A673 (cell line): ENCODE results near the gene SIGLEC7. TPM values are rescaled to one million over a fixed set of nuclear protein-coding genes. Genes with fewer than 3 reads are reported as not detected.
"Not testable (repeated sequence)": the region's sequence is repeated elsewhere in the genome, so short reads cannot be mapped to it uniquely, and the experiment has no call there.

Experiments used
- BruUV-seq: library from RNA; stranded (reverse); fragments of 400-500 nt; replicated peaks from 2 replicates; lab custom pipeline; 2021; lab: Mats Ljungman, UMichigan
- CTCF ChIA-PET: fragments of 300-600 bp; sonication (Branson Sonifier 250); formaldehyde crosslinking; loops from one replicate; lab custom pipeline; 2022; ENCODE audit warnings: antibody characterized with exemption; lab: Charles Lee
- POLR2A ChIA-PET: fragments of 300-600 bp; sonication (Branson Sonifier 250); formaldehyde crosslinking; loops from one replicate; lab custom pipeline; 2022; ENCODE audit warnings: antibody characterized with exemption; ENCODE audit not compliant: low non-redundant PET; lab: Charles Lee
- DNase-seq: peaks from one replicate; pipeline ENCODE4 v3.0.0-alpha.2; 2015; ENCODE audit warnings: low spot score
- H3K27ac ChIP-seq: fragments of 200-600 bp; sonication (generic); 2 replicates; pipeline ENCODE4 v1.5.1; 2016; ENCODE audit warnings: mixed run types, low read depth, mild to moderate bottlenecking, mixed read lengths, antibody characterized with exemption, low read length; ENCODE audit not compliant: poor library complexity, severe bottlenecking
- H3K27me3 ChIP-seq: fragments of 200-600 bp; sonication (generic); replicated peaks from 2 replicates; pipeline ENCODE4 v1.6.1; 2017; ENCODE audit warnings: mixed run types, low read depth, mild to moderate bottlenecking, mixed read lengths, antibody characterized with exemption, low read length; ENCODE audit not compliant: insufficient read depth, poor library complexity
- H3K36me3 ChIP-seq: fragments of 200-600 bp; sonication (generic); 2 replicates; pipeline ENCODE4 v1.6.1; 2016; ENCODE audit warnings: mixed run types, mild to moderate bottlenecking, mixed read lengths, antibody characterized with exemption, low read length; ENCODE audit not compliant: insufficient read depth, poor library complexity, severe bottlenecking
- H3K4me1 ChIP-seq: fragments of 200-600 bp; sonication (generic); 2 replicates; pipeline ENCODE4 v1.6.1; 2017; ENCODE audit warnings: mixed run types, mild to moderate bottlenecking, mixed read lengths, antibody characterized with exemption, low read length; ENCODE audit not compliant: insufficient read depth, poor library complexity, severe bottlenecking
- H3K4me3 ChIP-seq: fragments of 200-600 bp; sonication (generic); 2 replicates; pipeline ENCODE4 v1.5.1; 2016; ENCODE audit warnings: low read depth, mixed run types, mild to moderate bottlenecking, mixed read lengths, low read length; ENCODE audit not compliant: poor library complexity, severe bottlenecking
- H3K9me3 ChIP-seq: fragments of 200-600 bp; sonication (generic); 2 replicates; pipeline ENCODE4 v1.6.1; 2016; ENCODE audit warnings: mixed run types, low read depth, mild to moderate bottlenecking, mixed read lengths, antibody characterized with exemption, low read length; ENCODE audit not compliant: poor library complexity, severe bottlenecking
- CTCF ChIP-seq: fragments of 300-800, 200-600 bp; sonication (generic); conservative IDR thresholded peaks from 2 replicates; pipeline ENCODE4 v1.5.1; 2017; ENCODE audit warnings: low read depth, mild to moderate bottlenecking, antibody characterized with exemption, low read length, moderate library complexity, mixed read lengths
- EZH2 ChIP-seq: fragments of 200-600 bp; sonication (generic); IDR thresholded peaks from 2 replicates; pipeline ENCODE4 v1.6.1; 2017; ENCODE audit warnings: borderline replicate concordance, low read depth, mild to moderate bottlenecking, mixed read lengths, antibody characterized with exemption, low read length; ENCODE audit not compliant: poor library complexity, severe bottlenecking
- intact Hi-C: fragments of 100-400 bp; cut with micrococcal nuclease; formaldehyde crosslinking; loops from one replicate; pipeline ENCODE4 v1.10.0; 2022; ENCODE audit not compliant: unreplicated experiment
- total RNA-seq: library from RNA; stranded (reverse); gene quantifications from 2 replicates; pipeline ENCODE4 v1.2.3, GENCODE V29; 2021

SIGLEC7 gene
- total RNA-seq, 1 experiment from 2014 or later, result not detected

DNA sequence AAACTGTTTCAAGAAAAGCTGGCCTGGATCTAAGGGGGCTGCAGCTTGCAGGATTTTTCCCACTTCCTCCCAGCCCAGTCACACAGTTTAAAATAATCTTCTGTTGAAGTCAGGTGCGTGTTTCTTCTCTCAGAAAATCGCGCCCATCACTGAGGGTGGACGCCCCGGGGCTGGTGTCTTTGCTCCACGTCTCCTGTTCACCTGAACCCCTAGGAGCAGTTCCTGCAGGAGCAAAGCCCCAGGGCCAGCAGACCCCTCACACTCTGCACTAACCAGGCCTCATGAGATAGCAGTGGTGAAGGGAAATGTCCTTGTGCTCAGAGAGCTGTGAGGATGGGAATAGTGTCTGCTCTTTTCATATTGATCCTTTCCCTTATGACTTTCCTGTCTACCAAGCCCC lies 920 bp upstream of the SIGLEC7 start:
- TF ChIP-seq EZH2 (no peak), CTCF (no peak)
- CTCF ChIA-PET, result no interaction called here
- no peak for DNase-seq
- POLR2A ChIA-PET, result no interaction called here
- intact Hi-C loops, result no loop called here
- H3K27me3 ChIP-seq, result peaks cover 35% of the 10 kb centered on the region
- H3K27ac ChIP-seq, result no peak overlapping the region
- no peaks in the 10 kb centered on the region for H3K9me3 ChIP-seq
- no peaks in the 10 kb centered on the region for H3K4me1 ChIP-seq
- BruUV-seq, result no TSS peak
- no peaks in the 10 kb centered on the region for H3K36me3 ChIP-seq
- no peak overlapping the region for H3K4me3 ChIP-seq

- peaks cover 27% of the 10 kb centered on the region for H3K27me3 ChIP-seq
- CTCF ChIA-PET, H3K9me3 ChIP-seq: not testable (repeated sequence)
Measured at GRCh38 chr19:51142809-51143475, 841 bp downstream of the SIGLEC7 start.

GRCh38 chr19:51143486-51143885 lies 1.4 kb downstream of the SIGLEC7 start:
- ChIA-PET POLR2A (no interaction called here), CTCF (interaction anchor here (0.6 kb wide), 1 partner anchor 10 kb away, joined by 8 read pairs; no protein-coding TSS in a partner anchor)
- Histone ChIP-seq H3K4me3 (no peak overlapping the region), H3K9me3 (no peaks in the 10 kb centered on the region), H3K36me3 (no peaks in the 10 kb centered on the region), H3K27ac (no peak overlapping the region), H3K27me3 (peaks cover 26% of the 10 kb centered on the region), H3K4me1 (no peaks in the 10 kb centered on the region)
- no peak for DNase-seq
- intact Hi-C loops, result no loop called here
- no TSS peak for BruUV-seq
- TF ChIP-seq EZH2 (no peak), CTCF (no peak)

More at GRCh38 chr19:51142809-51143475, 841 bp downstream of the SIGLEC7 start:
- H3K4me1 ChIP-seq, intact Hi-C loops, H3K27ac ChIP-seq, H3K4me3 ChIP-seq, DNase-seq, H3K36me3 ChIP-seq, BruUV-seq, POLR2A ChIA-PET: not testable (repeated sequence)
